ENCODE results near the gene PSMD5.
A peak's percentile ranks its signal among the peaks of the same experiment; 100 is the strongest.

Gene PSMD5

GRCh38 chr9:120842685-120843485 is at the start of gene PSMD5:
Gene PSMD5 (minus strand): TSS chr9:120842922. CDS start chr9:120842909, 13 bp downstream.
- H3K4me3 Mint-ChIP-seq, result peak within 1 kb of the TSS; percentile 92 to 99 (median 98)
- peaks cover 17% of the 10 kb centered on the region for H3K9me3 Mint-ChIP-seq
- H3K27me3 Mint-ChIP-seq (ENCODE audit: low read depth), result peaks cover 6% of the 10 kb centered on the region
- H3K36me3 Mint-ChIP-seq (ENCODE audit: low read depth), result peaks cover 45% of the 10 kb centered on the region
- H3K27ac Mint-ChIP-seq, result peak within 1 kb of the TSS; percentile 92 to 97 (median 95)
- no peak for TF ChIP-seq CTCF (IDR thresholded peaks at IDR 0.05; ENCODE audit: unreplicated experiment in 3 of 3)
- peaks cover 30% of the 10 kb centered on the region for H3K4me1 Mint-ChIP-seq

DNA sequence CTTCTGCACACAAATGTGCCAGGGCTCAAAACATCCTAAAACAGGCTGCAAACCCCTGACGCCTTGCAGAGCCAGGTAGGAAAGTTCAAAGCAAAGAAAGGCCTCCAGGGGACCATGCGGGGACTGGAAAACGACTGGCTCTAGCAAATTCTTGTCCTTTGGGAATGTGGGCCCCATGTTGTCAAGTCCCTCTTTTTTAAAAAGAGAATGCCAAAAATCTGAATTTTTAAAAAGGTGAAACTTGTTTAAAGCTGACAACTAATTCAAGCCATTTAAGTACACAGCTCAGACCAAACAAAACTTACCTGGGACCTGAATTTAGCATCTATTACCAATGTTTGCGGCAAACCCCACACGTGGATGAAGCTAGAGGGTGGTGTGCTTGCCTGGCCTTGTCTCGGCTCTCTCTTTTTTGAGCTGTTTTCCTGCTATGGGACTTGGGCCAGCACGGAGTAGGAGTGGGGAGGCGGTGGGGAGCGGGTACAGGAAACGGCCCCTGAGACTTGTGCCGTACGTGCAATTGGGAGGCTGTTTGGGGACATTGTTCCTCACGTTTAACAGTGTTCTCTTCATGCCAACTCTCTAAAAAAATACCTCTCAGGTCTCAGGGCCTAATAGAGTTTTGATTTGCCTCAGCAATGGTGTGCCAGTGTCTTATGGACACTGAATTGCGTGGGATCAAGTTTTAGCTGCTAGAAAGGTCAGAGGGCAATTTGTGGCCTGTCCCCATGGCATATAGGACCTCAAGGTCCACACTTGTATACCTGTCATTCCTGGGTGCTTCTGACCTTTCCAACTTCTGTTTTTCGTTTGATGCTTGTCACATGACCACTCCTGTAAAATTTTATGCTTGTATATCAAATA is 49.4 kb upstream of the PSMD5 start:
- Mint-ChIP-seq H3K27me3 (ENCODE audit: low read depth) (peaks cover 4% of the 10 kb centered on the region), H3K4me3 (no peak overlapping the region), H3K36me3 (ENCODE audit: low read depth) (no peaks in the 10 kb centered on the region), H3K9me3 (no peaks in the 10 kb centered on the region), H3K4me1 (peaks cover 25% of the 10 kb centered on the region), H3K27ac (peak overlapping the region in 2 of 3 experiments; percentile 3 to 23)
- no peak for TF ChIP-seq CTCF (IDR thresholded peaks at IDR 0.05; ENCODE audit: unreplicated experiment in 3 of 3)

DNA sequence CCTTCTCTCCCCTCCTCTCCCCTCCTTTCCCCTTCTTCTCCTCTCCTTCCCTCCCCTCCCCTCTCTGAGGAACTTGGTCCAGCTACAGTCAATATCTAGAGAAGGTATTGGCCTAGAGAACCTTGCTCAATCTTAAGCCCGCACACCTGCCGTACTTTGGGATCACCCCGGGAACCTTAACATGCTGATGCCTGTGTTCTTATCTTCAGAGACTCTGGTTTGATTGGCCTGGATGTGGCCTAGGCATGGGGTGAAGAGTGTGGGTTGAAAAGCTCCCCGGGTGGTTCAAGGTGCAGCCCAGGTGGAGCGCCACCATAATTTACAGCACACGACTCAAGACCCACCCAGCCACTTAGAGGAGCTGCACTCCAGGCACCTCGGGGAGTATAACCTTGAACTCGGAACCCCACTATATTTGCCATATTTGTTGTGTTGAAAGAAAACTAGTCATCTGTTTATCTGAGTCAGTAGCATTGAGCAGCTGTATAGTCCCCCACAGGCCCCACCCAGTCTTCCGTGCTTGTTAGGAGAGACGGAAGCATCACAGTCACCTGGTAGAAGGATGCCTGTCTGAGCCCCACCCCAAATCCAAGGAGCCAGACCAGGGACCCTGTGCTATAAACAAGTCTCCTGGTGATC is 48.6 kb upstream of the PSMD5 start:
- TF ChIP-seq CTCF (IDR thresholded peaks at IDR 0.05; ENCODE audit: unreplicated experiment in 3 of 3), result no peak
- no peaks in the 10 kb centered on the region for H3K9me3 Mint-ChIP-seq
- H3K4me1 Mint-ChIP-seq, result peaks cover 20% of the 10 kb centered on the region
- no peak overlapping the region for H3K4me3 Mint-ChIP-seq
- peaks cover 4% of the 10 kb centered on the region for H3K27me3 Mint-ChIP-seq (ENCODE audit: low read depth)
- H3K36me3 Mint-ChIP-seq (ENCODE audit: low read depth), result no peaks in the 10 kb centered on the region
- H3K27ac Mint-ChIP-seq, result peak overlapping the region in 1 of 3 experiments; percentile 23

GRCh38 chr9:120890320-120891244 is 47.9 kb upstream of the PSMD5 start:
- peaks cover 4% of the 10 kb centered on the region for H3K27me3 Mint-ChIP-seq (ENCODE audit: low read depth)
- no peaks in the 10 kb centered on the region for H3K9me3 Mint-ChIP-seq
- H3K36me3 Mint-ChIP-seq (ENCODE audit: low read depth), result no peaks in the 10 kb centered on the region
- H3K27ac Mint-ChIP-seq, result peak overlapping the region; percentile 36 to 76 (median 48)
- peaks cover 28% of the 10 kb centered on the region for H3K4me1 Mint-ChIP-seq
- no peak for TF ChIP-seq CTCF (IDR thresholded peaks at IDR 0.05; ENCODE audit: unreplicated experiment in 3 of 3)
- no peak overlapping the region for H3K4me3 Mint-ChIP-seq

- Mint-ChIP-seq H3K27ac (peak overlapping the region in 2 of 3 experiments; percentile 36 to 76), H3K36me3 (ENCODE audit: low read depth) (no peaks in the 10 kb centered on the region), H3K27me3 (ENCODE audit: low read depth) (peaks cover 4% of the 10 kb centered on the region)
Observed at GRCh38 chr9:120889606-120890271, 47.0 kb upstream of the PSMD5 start.

More at GRCh38 chr9:120889606-120890271, 47.0 kb upstream of the PSMD5 start:
- peaks cover 28% of the 10 kb centered on the region for H3K4me1 Mint-ChIP-seq
- H3K4me3 Mint-ChIP-seq, result no peak overlapping the region
- H3K9me3 Mint-ChIP-seq, result no peaks in the 10 kb centered on the region
- no peak for TF ChIP-seq CTCF (IDR thresholded peaks at IDR 0.05; ENCODE audit: unreplicated experiment in 3 of 3)

All from nephron (organoid).